SK-N-SH (cell line): ENCODE measurements around the gene ATP11A. TPM values are rescaled to one million over a fixed set of nuclear protein-coding genes. Genes with fewer than 3 reads are reported as not detected.

Experiments
- CTCF ChIA-PET: fragments of 300-600, 350-600 bp; formaldehyde crosslinking; extraction: SDS; loops from one replicate; lab custom pipeline; 2021; lab: Yijun Ruan, JAX
- POLR2A ChIA-PET: fragments of 350-600 bp; sonication (Branson Sonifier 250); formaldehyde crosslinking; extraction: SDS; loops from one replicate; lab custom pipeline; 2020; ENCODE audit warnings: antibody characterized with exemption, inconsistent platforms; lab: Yijun Ruan, JAX
- DNase-seq: peaks from one replicate; pipeline ENCODE4 v3.0.0; 2012
- H2AFZ ChIP-seq: fragments of 200-600 bp; sonication (generic); 2 replicates; pipeline ENCODE4 v1.8.1; 2016; ENCODE audit warnings: antibody characterized with exemption, mild to moderate bottlenecking, low read depth
- H3F3A ChIP-seq: fragments of 200-600 bp; sonication (generic); replicated peaks from 2 replicates; pipeline ENCODE3; 2016; ENCODE audit warnings: antibody characterized with exemption, mild to moderate bottlenecking; ENCODE audit not compliant: insufficient read depth
- H3K27ac ChIP-seq, 2 experiments: fragments of 200-500 bp in 1 of 2; fragments of 200-600 bp in 1 of 2; sonication (Bioruptor generic) in 1 of 2; sonication (generic), shearing (Covaris generic) in 1 of 2; 2 replicates each; pipeline versions ENCODE4 v1.5.1 to v1.6.1; 2014 to 2016; ENCODE audit warnings: low read depth in 2 of 2, inconsistent platforms in 1 of 2, low read length in 1 of 2, mild to moderate bottlenecking in 1 of 2, mixed read lengths in 1 of 2
- H3K27me3 ChIP-seq: fragments of 200-600 bp; sonication (generic), shearing (Covaris generic); 2 replicates; pipeline ENCODE4 v1.6.1; 2016; ENCODE audit warnings: mixed run types; ENCODE audit not compliant: insufficient read depth
- H3K36me3 ChIP-seq, 2 experiments: fragments of 200-500 bp in 1 of 2; fragments of 200-600 bp in 1 of 2; sonication (Bioruptor generic) in 1 of 2; sonication (generic) in 1 of 2; replicated peaks in 1 of 2; 2 replicates each; pipeline versions ENCODE3 to v1.5.1; 2014 to 2016; ENCODE audit warnings: low read length in 1 of 2, mild to moderate bottlenecking in 1 of 2; ENCODE audit not compliant: insufficient read depth in 2 of 2, control insufficient read depth in 1 of 2
- H3K4me1 ChIP-seq, 2 experiments: fragments of 200-500 bp in 1 of 2; fragments of 200-600 bp in 1 of 2; sonication (Bioruptor generic) in 1 of 2; sonication (generic), shearing (Covaris generic) in 1 of 2; 2 replicates each; pipeline versions ENCODE4 v1.5.1 to v1.6.1; 2014 to 2016; ENCODE audit warnings: low read depth in 1 of 2, low read length in 1 of 2, mixed run types in 1 of 2; ENCODE audit not compliant: insufficient read depth in 2 of 2, control insufficient read depth in 1 of 2
- H3K4me2 ChIP-seq: fragments of 200-600 bp; sonication (generic), shearing (Covaris generic); 2 replicates; pipeline ENCODE4 v1.6.1; 2017; ENCODE audit warnings: mixed run types
- H3K4me3 ChIP-seq, 2 experiments: fragments of 200-500 bp in 1 of 2; fragments of 200-600 bp in 1 of 2; sonication (Bioruptor generic) in 1 of 2; sonication (generic), shearing (Covaris generic) in 1 of 2; 2 replicates each; pipeline versions ENCODE4 v1.5.1 to v1.8.1; 2014 to 2016; ENCODE audit warnings: low read depth in 2 of 2, inconsistent platforms in 1 of 2, low read length in 1 of 2, mild to moderate bottlenecking in 1 of 2, mixed read lengths in 1 of 2, moderate library complexity in 1 of 2
- H3K79me2 ChIP-seq: fragments of 200-600 bp; sonication (generic); 2 replicates; pipeline ENCODE4 v1.8.1; 2017; ENCODE audit warnings: mild to moderate bottlenecking; ENCODE audit not compliant: insufficient read depth
- H3K9ac ChIP-seq: fragments of 200-600 bp; sonication (generic); 2 replicates; pipeline ENCODE4 v1.6.1; 2017; ENCODE audit warnings: mixed run types
- H3K9me2 ChIP-seq: fragments of 200-600 bp; sonication (generic); 2 replicates; pipeline ENCODE4 v1.6.1; 2017; ENCODE audit warnings: mixed run types
- H3K9me3 ChIP-seq: fragments of 200-600 bp; sonication (generic); 2 replicates; pipeline ENCODE4 v1.6.1; 2017; ENCODE audit warnings: mixed run types, mild to moderate bottlenecking, moderate library complexity
- H4K20me1 ChIP-seq: fragments of 200-600 bp; sonication (generic); 2 replicates; pipeline ENCODE4 v1.6.1; 2017; ENCODE audit warnings: mild to moderate bottlenecking, mixed run types; ENCODE audit not compliant: insufficient read depth
- CHD2 ChIP-seq: fragments of 150-350 bp; IDR thresholded peaks from 2 replicates; pipeline ENCODE4 v1.6.1; 2018; ENCODE audit warnings: low read length; ENCODE audit not compliant: partially characterized antibody
- ELF1 ChIP-seq: IDR thresholded peaks from 2 replicates; pipeline ENCODE4 v1.4.0; 2012
- EP300 ChIP-seq, 2 experiments: IDR thresholded peaks; 2 replicates each; pipeline versions ENCODE4 v1.4.0 to v1.6.1; 2012; ENCODE audit warnings: borderline replicate concordance in 1 of 2, low read depth in 1 of 2, low read length in 1 of 2
- FOSL2 ChIP-seq: IDR thresholded peaks from 2 replicates; pipeline ENCODE4 v1.4.0; 2012; ENCODE audit warnings: low read depth, mild to moderate bottlenecking, moderate library complexity, borderline replicate concordance
- FOXJ3 ChIP-seq: sonication (generic); formaldehyde crosslinking; IDR thresholded peaks from 2 replicates; pipeline ENCODE4 v1.5.1; 2020; ENCODE audit warnings: mild to moderate bottlenecking, missing genetic modification reagents
- MEF2A ChIP-seq: IDR thresholded peaks from 2 replicates; pipeline ENCODE4 v1.4.0; 2012; ENCODE audit warnings: low read depth, borderline replicate concordance
- MXI1 ChIP-seq: IDR thresholded peaks from 2 replicates; pipeline ENCODE4 v1.6.1; 2012; ENCODE audit warnings: mild to moderate bottlenecking, low read depth, low read length, improper control_type of control experiment
- POLR2AphosphoS5 ChIP-seq: IDR thresholded peaks from 2 replicates; pipeline ENCODE4 v1.6.1; 2012; ENCODE audit warnings: low read depth, low read length
- RAD21 ChIP-seq: IDR thresholded peaks from 2 replicates; pipeline ENCODE4 v1.6.1; 2012; ENCODE audit warnings: mild to moderate bottlenecking, low read length
- RCOR1 ChIP-seq: fragments of 150-350 bp; IDR thresholded peaks from 2 replicates; pipeline ENCODE4 v1.6.1; 2017; ENCODE audit warnings: antibody characterized with exemption, low read length
- RFX5 ChIP-seq: IDR thresholded peaks from 2 replicates; pipeline ENCODE4 v1.6.1; 2012; ENCODE audit warnings: mild to moderate bottlenecking, improper control_type of control experiment, low read length
- RXRA ChIP-seq: IDR thresholded peaks from 2 replicates; pipeline ENCODE4 v1.4.0; 2012; ENCODE audit warnings: low read depth, mild to moderate bottlenecking, borderline replicate concordance
- SIN3A ChIP-seq: IDR thresholded peaks from 2 replicates; pipeline ENCODE4 v1.6.1; 2012; ENCODE audit warnings: low read depth, mild to moderate bottlenecking, low read length, moderate library complexity, borderline replicate concordance
- TAF1 ChIP-seq: IDR thresholded peaks from 2 replicates; pipeline ENCODE4 v1.6.1; 2012; ENCODE audit warnings: low read depth, mild to moderate bottlenecking, low read length, moderate library complexity, borderline replicate concordance
- TEAD4 ChIP-seq: IDR thresholded peaks from 2 replicates; pipeline ENCODE4 v1.4.0; 2012; ENCODE audit warnings: mild to moderate bottlenecking, borderline replicate concordance; ENCODE audit not compliant: insufficient read depth
- YY1 ChIP-seq: IDR thresholded peaks from 2 replicates; pipeline ENCODE4 v1.4.0; 2012; ENCODE audit warnings: low read depth, mild to moderate bottlenecking
- WGBS: methylation state at CpG from one replicate; pipeline ENCODE4 v1.1.6; 2017; ENCODE audit warnings: low lambda C conversion rate; 5-methylcytosine and 5-hydroxymethylcytosine counted together
- polyA plus RNA-seq, 3 experiments: library from polyadenylated mRNA; depleted of rRNA; stranded (reverse); fragments of >200 nt; gene quantifications; 2 replicates each; pipeline ENCODE4 v1.2.3, GENCODE V29; 2012
- TF ChIP-seq, protein P1 (sequence below): fragments of 150-350 bp; IDR thresholded peaks from 2 replicates; pipeline ENCODE4 v1.6.1; 2017; ENCODE audit warnings: antibody characterized with exemption, low read length, low read depth, borderline replicate concordance
- TF ChIP-seq, protein P2 (sequence below): fragments of 150-350 bp; IDR thresholded peaks from 2 replicates; pipeline ENCODE4 v1.6.1; 2016; ENCODE audit warnings: mild to moderate bottlenecking, low read depth, low read length
- TF ChIP-seq, protein P3 (sequence below): IDR thresholded peaks from 2 replicates; pipeline ENCODE4; 2012
- TF ChIP-seq, protein P4 (sequence below): fragments of 200-600 bp; sonication (generic); IDR thresholded peaks from 2 replicates; pipeline ENCODE4 v1.6.1; 2017; ENCODE audit warnings: antibody characterized with exemption, mild to moderate bottlenecking, moderate library complexity

Gene ATP11A
- polyA plus RNA-seq, 1 of the 3 experiments (the other 2 are of a cell fraction), result 4.1 TPM

DNA sequence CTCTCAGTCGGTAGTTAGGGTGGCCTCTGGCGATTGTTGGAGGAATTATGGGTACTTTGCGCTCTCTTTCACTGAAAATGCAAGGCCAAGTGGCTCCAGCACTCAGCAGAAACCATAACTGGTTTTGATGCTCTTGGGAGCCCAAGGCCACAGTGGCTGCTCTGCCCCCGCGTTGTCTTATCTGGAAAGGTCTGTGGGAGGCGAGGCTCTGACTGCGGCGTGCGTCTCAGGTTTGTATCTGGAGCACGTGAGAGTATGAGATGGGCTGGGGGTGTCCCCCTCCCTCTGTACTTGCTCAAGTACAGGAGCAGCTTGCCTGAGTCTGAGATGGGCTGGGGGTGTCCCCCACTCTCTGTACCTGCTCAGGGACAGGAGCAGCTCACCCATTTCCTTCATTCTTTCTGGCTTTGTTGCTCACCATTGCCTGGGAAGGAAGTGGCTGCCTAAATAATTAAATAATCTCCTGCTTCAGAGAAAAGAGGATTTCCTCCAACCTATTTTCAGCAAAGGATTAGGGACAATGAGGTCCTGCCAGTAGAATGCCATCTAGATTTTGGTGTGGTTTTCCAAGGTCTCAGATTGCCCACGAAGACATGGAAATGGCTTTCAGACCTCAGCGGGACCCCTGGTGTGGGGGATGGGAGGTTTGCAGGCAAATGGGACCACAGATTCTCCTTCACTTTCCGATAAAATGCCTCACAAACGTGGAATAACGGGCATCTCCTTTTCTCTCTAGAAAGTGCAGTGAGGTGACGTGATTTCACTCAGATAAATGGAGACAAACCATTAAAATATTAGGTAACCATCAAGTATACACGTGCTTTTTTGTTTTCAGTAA lies 14.7 kb downstream of the ATP11A start:
- Histone ChIP-seq H3K4me1 (peaks cover 0 to 5% of the 10 kb centered on the region in 2 experiments; a peak in 1 of 4 replicates), H2AFZ (no peak overlapping the region), H4K20me1 (no peaks in the 10 kb centered on the region), H3F3A (no peaks in the 10 kb centered on the region), H3K36me3 (no peaks in the 10 kb centered on the region), H3K4me3 (no peak overlapping the region), H3K27me3 (no peaks in the 10 kb centered on the region), H3K9ac (no peak overlapping the region), H3K4me2 (no peak overlapping the region), H3K27ac (no peak overlapping the region), H3K9me2 (no peaks in the 10 kb centered on the region), H3K9me3 (no peaks in the 10 kb centered on the region), H3K79me2 (0 out of 2 replicates have a peak, but pooled peaks cover 3% of the 10 kb centered on the region)
- TF ChIP-seq YY1, result no peak
- TF ChIP-seq RXRA, result no peak
- TF ChIP-seq RCOR1, result no peak
- TF ChIP-seq EP300 (IDR thresholded peaks at IDR 0.05; ENCODE audit: borderline replicate concordance in 1 of 2, low read depth in 1 of 2, low read length in 1 of 2), result no peak
- TF ChIP-seq, protein P1, sequence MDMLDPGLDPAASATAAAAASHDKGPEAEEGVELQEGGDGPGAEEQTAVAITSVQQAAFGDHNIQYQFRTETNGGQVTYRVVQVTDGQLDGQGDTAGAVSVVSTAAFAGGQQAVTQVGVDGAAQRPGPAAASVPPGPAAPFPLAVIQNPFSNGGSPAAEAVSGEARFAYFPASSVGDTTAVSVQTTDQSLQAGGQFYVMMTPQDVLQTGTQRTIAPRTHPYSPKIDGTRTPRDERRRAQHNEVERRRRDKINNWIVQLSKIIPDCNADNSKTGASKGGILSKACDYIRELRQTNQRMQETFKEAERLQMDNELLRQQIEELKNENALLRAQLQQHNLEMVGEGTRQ, result no peak
- no peak for TF ChIP-seq POLR2AphosphoS5
- TF ChIP-seq RAD21, result no peak
- CTCF ChIA-PET, result no interaction called here
- POLR2A ChIA-PET, result no interaction called here
- WGBS, result 85% methylated on average over 17 of the region's 17 CpGs
- DNase-seq, result no peak

DNA sequence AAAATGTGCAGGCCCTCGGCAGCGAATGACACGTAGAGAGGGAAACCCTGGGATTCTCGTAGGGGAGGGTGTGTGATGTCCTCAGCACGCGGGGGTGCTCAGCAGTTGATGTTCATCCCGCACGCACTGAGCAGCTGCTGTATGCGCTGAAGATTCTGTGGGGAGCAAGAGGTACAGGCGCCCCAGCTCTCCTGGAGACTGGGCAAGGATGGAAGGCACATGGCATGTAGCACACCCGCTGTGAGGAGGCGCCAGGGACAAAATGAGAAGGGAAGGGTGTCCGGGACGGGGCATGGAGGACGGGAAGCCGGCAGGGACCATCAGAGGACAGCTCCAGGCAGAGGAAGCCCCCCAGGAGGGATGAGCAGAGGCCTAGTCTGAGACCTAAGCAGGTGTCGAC lies 15.4 kb downstream of the ATP11A start:
- CTCF ChIA-PET, result no interaction called here
- H4K20me1 ChIP-seq, result no peaks in the 10 kb centered on the region
- POLR2A ChIA-PET, result no interaction called here
- no peak overlapping the region for H2AFZ ChIP-seq
- peaks cover 0 to 5% of the 10 kb centered on the region in 2 experiments; a peak in 1 of 4 replicates for H3K4me1 ChIP-seq
- 0 out of 2 replicates have a peak, but pooled peaks cover 3% of the 10 kb centered on the region for H3K79me2 ChIP-seq
- H3F3A ChIP-seq, result no peaks in the 10 kb centered on the region
- H3K27me3 ChIP-seq, result no peaks in the 10 kb centered on the region
- no peak overlapping the region for H3K9ac ChIP-seq
- no peak overlapping the region for H3K4me2 ChIP-seq
- TF ChIP-seq ELF1 (no peak), YY1 (no peak), TAF1 (no peak), SIN3A (no peak), FOXJ3 (CRISPR knock-in tag) (no peak), RAD21 (no peak), RFX5 (no peak), POLR2AphosphoS5 (no peak), CHD2 (no peak), RCOR1 (no peak), MXI1 (no peak), TEAD4 (no peak), MEF2A (no peak), FOSL2 (no peak)
- TF ChIP-seq, protein P2, sequence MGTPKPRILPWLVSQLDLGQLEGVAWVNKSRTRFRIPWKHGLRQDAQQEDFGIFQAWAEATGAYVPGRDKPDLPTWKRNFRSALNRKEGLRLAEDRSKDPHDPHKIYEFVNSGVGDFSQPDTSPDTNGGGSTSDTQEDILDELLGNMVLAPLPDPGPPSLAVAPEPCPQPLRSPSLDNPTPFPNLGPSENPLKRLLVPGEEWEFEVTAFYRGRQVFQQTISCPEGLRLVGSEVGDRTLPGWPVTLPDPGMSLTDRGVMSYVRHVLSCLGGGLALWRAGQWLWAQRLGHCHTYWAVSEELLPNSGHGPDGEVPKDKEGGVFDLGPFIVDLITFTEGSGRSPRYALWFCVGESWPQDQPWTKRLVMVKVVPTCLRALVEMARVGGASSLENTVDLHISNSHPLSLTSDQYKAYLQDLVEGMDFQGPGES, result no peak
- TF ChIP-seq, protein P3, sequence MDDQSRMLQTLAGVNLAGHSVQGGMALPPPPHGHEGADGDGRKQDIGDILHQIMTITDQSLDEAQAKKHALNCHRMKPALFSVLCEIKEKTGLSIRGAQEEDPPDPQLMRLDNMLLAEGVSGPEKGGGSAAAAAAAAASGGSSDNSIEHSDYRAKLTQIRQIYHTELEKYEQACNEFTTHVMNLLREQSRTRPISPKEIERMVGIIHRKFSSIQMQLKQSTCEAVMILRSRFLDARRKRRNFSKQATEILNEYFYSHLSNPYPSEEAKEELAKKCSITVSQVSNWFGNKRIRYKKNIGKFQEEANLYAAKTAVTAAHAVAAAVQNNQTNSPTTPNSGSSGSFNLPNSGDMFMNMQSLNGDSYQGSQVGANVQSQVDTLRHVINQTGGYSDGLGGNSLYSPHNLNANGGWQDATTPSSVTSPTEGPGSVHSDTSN, result no peak
- TF ChIP-seq, protein P4, sequence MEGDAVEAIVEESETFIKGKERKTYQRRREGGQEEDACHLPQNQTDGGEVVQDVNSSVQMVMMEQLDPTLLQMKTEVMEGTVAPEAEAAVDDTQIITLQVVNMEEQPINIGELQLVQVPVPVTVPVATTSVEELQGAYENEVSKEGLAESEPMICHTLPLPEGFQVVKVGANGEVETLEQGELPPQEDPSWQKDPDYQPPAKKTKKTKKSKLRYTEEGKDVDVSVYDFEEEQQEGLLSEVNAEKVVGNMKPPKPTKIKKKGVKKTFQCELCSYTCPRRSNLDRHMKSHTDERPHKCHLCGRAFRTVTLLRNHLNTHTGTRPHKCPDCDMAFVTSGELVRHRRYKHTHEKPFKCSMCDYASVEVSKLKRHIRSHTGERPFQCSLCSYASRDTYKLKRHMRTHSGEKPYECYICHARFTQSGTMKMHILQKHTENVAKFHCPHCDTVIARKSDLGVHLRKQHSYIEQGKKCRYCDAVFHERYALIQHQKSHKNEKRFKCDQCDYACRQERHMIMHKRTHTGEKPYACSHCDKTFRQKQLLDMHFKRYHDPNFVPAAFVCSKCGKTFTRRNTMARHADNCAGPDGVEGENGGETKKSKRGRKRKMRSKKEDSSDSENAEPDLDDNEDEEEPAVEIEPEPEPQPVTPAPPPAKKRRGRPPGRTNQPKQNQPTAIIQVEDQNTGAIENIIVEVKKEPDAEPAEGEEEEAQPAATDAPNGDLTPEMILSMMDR, result no peak
- WGBS, result 96% methylated on average over 17 of the region's 17 CpGs
- H3K9me2 ChIP-seq, result no peaks in the 10 kb centered on the region
- no peak for DNase-seq
- H3K36me3 ChIP-seq, result no peaks in the 10 kb centered on the region
- no peak overlapping the region for H3K4me3 ChIP-seq
- no peaks in the 10 kb centered on the region for H3K9me3 ChIP-seq
- no peak overlapping the region for H3K27ac ChIP-seq
